ENCODE measurements around the gene TEX13B.

TEX13B gene

GRCh38 chrX:107936434-107936730 lies 45.8 kb downstream of the TEX13B start:
- DNase-seq (ENCODE audit: low read depth in 2 of 2): no peak

- no peak for DNase-seq (ENCODE audit: low read depth in 2 of 2)
Measured at GRCh38 chrX:107935664-107936433, 46.3 kb downstream of the TEX13B start.

GRCh38 chrX:107935200-107935599 lies 47.0 kb downstream of the TEX13B start:
- no peak for DNase-seq (ENCODE audit: low read depth in 2 of 2)

- DNase-seq (ENCODE audit: low read depth in 2 of 2): no peak
Measured at GRCh38 chrX:107934262-107934661, 47.9 kb downstream of the TEX13B start.

All from stimulated activated CD8-positive, alpha-beta memory T cell treated with anti-CD3 and anti-CD28 coated beads, Interleukin-15, amount 100 ng/mL, for 48 hours (primary cell).